Right renal cortex interstitium (tissue), 3 donors: ENCODE results near the gene DBH. TPM values are rescaled to one million over a fixed set of nuclear protein-coding genes. Genes with fewer than 3 reads are reported as not detected.

Source experiments
- DNase-seq, 3 donors: peaks; one replicate each; pipeline ENCODE4 v3.0.0-alpha.2; 2013; ENCODE audit warnings: low read depth in 3 of 3, low spot score in 2 of 3
- polyA plus RNA-seq, 3 donors: library from polyadenylated mRNA; unstranded; fragments of 120-200 nt; gene quantifications; one replicate each; pipeline ENCODE4 v1.2.1, GENCODE V29; 2013; ENCODE audit not compliant: insufficient read length in 3 of 3

Gene DBH
- polyA plus RNA-seq = under 1 TPM; 0.62 TPM

DNA sequence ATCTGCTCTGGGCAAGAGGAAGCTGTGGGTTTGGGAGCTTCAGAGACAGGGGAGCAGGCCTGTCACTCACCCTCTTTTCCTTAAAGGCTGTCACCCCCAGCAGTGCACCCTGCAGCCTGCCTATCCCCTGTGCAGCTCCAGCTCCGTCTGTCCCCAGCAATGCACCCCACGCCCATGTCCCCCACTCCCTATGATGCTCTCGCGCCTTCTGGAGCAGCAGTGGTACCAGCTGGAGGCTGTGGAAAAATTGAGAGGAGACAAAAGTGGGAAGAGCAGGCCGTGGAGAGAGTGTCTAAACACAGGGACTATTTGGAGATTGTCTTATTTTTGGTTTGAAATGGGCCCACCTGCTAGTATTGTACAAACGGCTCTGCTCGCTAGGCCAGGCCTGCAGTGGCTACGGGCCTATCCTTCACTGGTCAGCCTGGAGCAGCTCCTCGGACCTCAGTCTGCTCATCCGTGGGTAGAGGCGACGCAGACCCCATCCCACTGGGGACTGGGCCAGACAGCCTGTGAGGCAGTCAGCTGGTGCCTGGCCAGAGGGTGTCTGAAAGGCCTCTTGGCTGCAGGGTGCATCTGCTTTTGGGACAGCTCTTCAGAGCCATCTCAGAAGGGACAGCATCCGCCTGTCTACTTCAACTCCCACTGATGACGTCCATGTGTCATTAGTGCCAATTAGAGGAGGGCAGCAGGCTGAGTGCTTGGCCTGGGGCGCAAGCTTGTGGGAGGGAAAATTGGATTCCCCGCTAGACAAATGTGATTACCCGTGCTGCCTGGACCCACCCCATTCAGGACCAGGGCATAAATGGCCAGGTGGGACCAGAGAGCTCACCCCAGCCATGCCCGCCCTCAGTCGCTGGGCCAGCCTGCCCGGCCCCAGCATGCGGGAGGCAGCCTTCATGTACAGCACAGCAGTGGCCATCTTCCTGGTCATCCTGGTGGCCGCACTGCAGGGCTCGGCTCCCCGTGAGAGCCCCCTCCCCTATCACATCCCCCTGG lies at the start of gene DBH:
Gene DBH (plus strand): TSS at position 831 of the 999 bp plus-strand sequence. CDS start 9 bp downstream, at position 840.
- no peak for DNase-seq

DNA sequence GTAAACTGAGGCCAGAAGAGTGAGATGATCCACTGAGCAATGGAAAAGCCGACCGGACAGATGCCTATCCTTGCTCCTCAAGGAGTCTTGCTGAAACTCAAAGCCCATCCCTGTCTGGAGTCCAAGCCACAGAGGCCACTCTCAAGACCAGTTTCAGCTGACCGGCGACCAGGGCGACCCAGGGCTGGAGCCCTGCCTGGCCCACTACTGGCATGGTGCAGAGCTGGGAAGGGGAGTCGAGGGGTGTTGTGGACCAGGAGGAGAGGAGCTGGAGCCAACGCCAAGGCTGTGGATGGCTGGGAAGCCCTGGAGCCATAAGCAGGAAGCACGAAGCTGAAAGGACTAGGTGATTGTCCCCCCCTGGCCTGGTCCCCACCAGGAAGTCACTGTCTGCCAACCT lies 49.1 kb upstream of the DBH start:
- DNase-seq = no peak

- no peak for DNase-seq
Measured at GRCh38 chr9:133587466-133587865, 48.7 kb upstream of the DBH start.

GRCh38 chr9:133589454-133590227 lies 46.5 kb upstream of the DBH start:
- no peak for DNase-seq

- DNase-seq = no peak
Measured at GRCh38 chr9:133590231-133590855, 45.8 kb upstream of the DBH start.

DNA sequence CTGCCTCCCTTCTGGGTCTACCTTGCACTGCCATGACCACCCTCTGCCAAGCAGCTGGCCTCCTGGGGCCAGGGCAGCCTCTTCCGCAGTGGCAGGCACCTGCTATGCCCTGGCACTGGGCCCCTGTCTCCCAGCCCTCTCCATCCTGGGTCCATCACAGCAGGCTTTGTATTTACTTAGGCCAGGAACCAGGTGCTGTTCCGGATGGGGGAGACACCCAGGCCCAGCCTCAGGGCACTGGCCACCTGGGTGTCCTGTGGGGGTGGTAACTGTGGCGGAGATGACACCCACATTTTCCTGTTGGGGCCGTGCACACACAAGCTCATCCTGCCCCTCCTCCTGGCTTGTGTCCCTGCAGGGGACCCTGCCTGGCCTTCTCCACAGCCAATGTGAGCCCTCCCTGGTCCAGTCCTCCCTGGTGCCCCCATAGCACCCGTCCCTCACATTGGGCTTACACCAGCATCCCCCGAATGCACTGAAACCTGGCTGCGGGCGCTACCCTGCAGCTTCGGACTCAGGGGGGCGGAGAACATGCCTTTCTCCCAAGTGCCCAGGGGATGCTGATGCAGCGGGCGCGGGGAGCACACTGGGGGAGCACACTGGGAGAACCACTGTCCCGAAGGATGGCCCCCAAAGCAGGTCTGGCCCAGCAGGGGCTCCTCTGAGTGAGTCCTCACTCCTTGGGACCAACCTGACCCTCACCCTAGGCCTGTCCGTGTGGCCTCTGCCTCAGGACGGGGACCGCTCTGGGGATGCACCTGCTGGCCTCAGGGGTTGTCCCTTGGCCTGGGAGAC lies 44.9 kb upstream of the DBH start:
- no peak for DNase-seq

DNA sequence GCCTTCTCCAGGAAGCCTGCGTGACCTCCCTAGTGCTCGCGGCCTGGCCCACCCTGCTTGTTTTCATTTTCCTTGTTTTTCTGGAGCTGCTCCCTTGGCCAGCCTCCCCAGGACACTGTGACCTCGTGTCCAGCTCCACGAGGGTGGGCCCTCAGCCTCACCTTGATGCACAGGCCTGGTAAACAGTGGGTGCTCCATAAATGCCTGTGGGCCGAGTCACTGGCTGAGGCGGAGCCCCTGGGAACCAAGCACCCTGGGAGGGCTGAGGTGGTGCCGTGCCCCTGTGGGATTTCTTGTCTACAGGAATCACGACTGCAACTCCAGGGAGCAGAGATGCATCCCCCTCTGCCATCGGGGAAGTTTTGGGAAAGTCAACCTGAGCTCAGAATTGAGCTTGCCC lies 44.2 kb upstream of the DBH start:
- DNase-seq = no peak

DNA sequence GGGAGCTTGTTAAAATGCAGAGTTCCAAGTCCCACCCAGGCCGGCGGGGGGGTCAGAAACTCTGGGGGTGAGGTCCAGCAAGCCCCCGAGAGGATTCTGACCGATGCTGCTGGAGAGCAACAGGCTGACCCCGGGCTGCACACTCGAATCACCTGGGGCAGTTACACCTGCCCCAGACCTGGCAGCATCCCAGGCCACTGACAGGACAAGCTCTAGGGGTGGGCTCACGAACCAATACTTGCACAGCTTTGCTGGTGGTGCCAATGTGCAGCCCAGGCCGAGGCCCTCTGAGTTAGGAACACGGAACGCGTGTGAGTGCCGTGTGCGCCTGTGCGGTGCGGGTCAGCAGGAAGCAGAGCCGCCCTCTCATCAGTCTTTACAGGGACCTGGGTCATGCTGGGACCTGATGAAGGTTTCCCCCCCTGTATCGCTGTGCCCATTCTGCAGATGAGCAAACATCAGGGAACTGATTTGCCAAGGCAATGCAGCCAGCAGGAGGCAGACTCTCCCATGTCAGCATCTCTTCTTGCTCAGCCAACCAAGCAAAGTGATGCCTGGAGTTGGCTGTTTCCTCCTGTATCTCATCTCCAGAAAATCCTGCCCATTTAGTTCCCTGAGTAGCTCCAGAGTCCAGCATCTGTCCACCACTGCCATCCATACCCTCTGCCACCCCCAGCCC lies 43.3 kb upstream of the DBH start:
- no peak for DNase-seq

DNA sequence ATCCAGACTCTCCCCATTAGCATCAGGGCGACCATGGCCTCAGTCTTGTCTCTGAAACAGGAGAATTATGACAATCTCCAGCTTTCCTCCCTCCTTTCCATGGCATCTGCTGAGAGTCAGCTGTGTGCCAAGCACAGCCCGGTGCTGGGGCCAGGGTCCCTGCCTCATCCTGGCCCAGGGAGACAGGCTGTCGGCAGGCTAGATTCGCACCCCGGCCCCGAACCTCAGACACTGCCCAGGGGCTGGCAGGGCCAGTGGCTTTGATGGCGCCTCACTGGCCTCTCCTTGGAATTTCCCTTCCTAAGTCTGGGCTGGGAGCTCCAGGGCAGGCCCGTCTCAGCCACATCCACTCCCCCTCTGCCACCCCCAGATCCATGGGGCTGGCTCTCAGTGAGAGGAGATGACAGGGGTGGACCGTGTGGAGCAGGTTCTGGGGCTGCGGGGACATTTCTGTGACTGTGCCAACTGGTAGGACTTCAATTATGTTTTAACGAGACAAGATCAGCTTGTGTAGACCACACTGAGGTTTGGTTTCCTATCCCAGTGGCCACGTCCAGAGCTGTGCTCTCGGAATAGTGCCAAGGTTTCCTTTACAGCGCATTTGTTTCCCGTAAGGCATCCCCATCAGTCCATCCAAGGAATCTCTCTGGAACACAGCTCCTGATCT lies 42.4 kb upstream of the DBH start:
- no peak for DNase-seq

GRCh38 chr9:133594310-133594709 lies 41.9 kb upstream of the DBH start:
- DNase-seq = no peak

- DNase-seq = no peak
Measured at GRCh38 chr9:133595910-133596309, 40.3 kb upstream of the DBH start.

DNA sequence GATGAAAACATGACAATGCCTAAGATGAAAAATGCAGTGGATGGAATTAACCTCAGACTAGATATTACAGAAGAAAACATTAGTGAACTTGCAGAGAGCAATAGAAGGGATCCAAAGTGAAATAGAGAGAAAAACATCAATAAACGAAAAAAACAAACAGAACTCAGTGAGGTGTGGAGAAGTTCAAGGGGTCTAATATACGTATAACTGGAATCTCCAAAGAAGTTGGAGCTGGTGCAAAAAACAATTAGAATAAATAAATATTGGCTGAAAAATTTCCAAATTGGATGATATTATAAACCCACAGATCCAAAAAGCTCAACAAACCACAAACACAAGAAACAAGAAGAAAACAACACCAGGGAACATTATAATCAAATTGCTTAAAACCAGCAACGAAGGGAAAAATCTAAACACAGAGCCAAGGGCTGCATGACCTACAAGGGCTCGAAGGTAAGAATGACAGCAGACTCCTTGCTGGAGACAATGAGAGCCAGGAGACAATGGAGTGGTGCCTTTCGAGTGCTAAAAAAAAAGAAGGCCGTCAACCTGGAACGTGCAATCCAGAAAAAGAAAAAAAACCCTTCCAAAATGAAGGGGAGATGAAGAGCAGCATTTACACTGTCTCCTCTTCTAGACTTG lies 38.7 kb upstream of the DBH start:
- no peak for DNase-seq

GRCh38 chr9:133598978-133599377 lies 37.2 kb upstream of the DBH start:
- no peak for DNase-seq

- DNase-seq = no peak
Measured at GRCh38 chr9:133599470-133600173, 36.5 kb upstream of the DBH start.

- DNase-seq = no peak
Measured at GRCh38 chr9:133600739-133601138, 35.4 kb upstream of the DBH start.

DNA sequence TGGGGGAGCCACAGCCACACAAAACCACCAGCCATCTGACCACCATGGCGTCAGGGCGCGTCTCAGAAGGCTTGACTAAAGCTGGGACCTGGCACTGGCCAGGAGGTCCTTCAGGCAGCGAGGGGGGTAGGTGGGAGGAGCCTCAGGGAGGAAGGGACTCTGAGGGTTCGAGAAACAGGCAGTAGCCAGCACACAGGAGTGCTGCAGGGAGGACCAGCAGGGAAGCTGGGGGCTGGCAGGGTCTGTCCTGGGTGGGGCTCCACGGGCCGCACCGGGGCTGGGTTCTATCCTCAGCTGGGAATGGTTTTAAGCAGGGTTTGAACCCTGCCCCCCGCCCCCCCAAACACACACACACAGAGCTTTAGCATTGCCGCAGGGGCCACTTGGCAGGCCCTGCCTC lies 34.4 kb upstream of the DBH start:
- DNase-seq = no peak

DNA sequence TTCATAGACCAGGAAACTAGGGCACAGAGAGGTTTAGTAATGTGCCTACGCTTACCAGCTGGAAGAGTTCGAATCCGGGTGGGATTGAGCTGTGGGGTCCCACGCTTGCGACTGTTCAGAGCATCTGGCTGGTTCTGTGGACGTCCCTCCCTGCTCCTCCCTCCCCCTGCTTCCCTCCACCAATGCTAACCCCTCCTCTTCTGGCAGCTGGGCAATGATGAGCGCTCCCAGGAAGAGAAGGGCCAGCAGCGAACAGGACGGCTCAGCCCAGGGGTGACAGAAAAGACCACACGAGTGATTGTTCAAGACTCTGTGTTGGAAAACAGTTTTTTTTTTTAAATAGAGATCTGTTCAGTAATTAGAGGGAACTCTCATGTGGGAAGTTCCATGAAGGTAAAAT lies 33.9 kb upstream of the DBH start:
- no peak for DNase-seq
